A549 (cell line): ENCODE measurements around the gene TKTL1. TPM values are rescaled to one million over a fixed set of nuclear protein-coding genes. Genes with fewer than 3 reads are reported as not detected.

Source experiments
- ATAC-seq, 2 experiments: fragments of 200-7000 bp in 1 of 2; fragments of >200 bp in 1 of 2; cut with Nextera tagmentation in 1 of 2; cut with Tn5 transposase in 1 of 2; 3 replicates each; pipeline versions ENCODE4 v1.8.0 to v1.9.1; 2018 to 2020; ENCODE audit warnings: mild to moderate bottlenecking in 1 of 2, moderate library complexity in 1 of 2
- CTCF ChIA-PET: fragments of 300-600 bp; sonication (Branson Sonifier 250); formaldehyde crosslinking; extraction: SDS; loops from one replicate; lab custom pipeline; 2021; ENCODE audit warnings: antibody characterized with exemption, inconsistent platforms; lab: Yijun Ruan, JAX
- POLR2A ChIA-PET: fragments of 350-600 bp; formaldehyde crosslinking; extraction: SDS; loops from one replicate; lab custom pipeline; 2021; ENCODE audit warnings: antibody characterized with exemption, inconsistent platforms; lab: Yijun Ruan, JAX
- DNase-seq, 2 experiments: peaks; one replicate each; pipeline versions ENCODE4 v3.0.0 to v3.0.0-alpha.2; 2011 to 2016; ENCODE audit warnings: low read depth in 1 of 2, low spot score in 1 of 2
- FAIRE-seq: peaks from 2 replicates; lab custom pipeline; 2011; peaks lifted over from hg19 to GRCh38; lab: Jason Lieb, UNC
- H3K27ac ChIP-seq, 2 experiments: fragments of >200 bp; sonication (Bioruptor Twin); formaldehyde crosslinking; 3 replicates each; pipeline ENCODE4 v1.5.1; 2016 to 2017
- H3K4me1 ChIP-seq: fragments of >200 bp; sonication (Bioruptor Twin); formaldehyde crosslinking; 3 replicates; pipeline ENCODE4 v1.6.1; 2016
- H3K4me2 ChIP-seq: fragments of >200 bp; sonication (Bioruptor Twin); formaldehyde crosslinking; 3 replicates; pipeline ENCODE4 v1.6.1; 2016
- H3K4me3 ChIP-seq: fragments of >200 bp; sonication (Bioruptor Twin); formaldehyde crosslinking; 3 replicates; pipeline ENCODE4 v1.5.1; 2016
- H3K9me3 ChIP-seq: fragments of >200 bp; sonication (Bioruptor Twin); formaldehyde crosslinking; 3 replicates; pipeline ENCODE4 v1.6.1; 2016
- BHLHE40 ChIP-seq: IDR thresholded peaks from 2 replicates; pipeline ENCODE4 v1.6.1; 2012; ENCODE audit warnings: low read depth, low read length, inconsistent platforms
- CBX2 ChIP-seq: fragments of 200-600 bp; sonication (generic); IDR thresholded peaks from 2 replicates; pipeline ENCODE4 v1.6.1; 2016; ENCODE audit warnings: low read depth, mild to moderate bottlenecking, borderline replicate concordance
- CBX8 ChIP-seq: fragments of 200-600 bp; sonication (generic); IDR thresholded peaks from 2 replicates; pipeline ENCODE4 v1.6.1; 2016
- CHD4 ChIP-seq: fragments of 200-600 bp; sonication (generic); IDR thresholded peaks from 2 replicates; pipeline ENCODE4 v1.6.1; 2016; ENCODE audit warnings: antibody characterized with exemption, mild to moderate bottlenecking, borderline replicate concordance
- EHF ChIP-seq: fragments of 250-450 bp; sonication (Bioruptor Pico); IDR thresholded peaks from 2 replicates; pipeline ENCODE4 v1.5.0; 2020; ENCODE audit warnings: mild to moderate bottlenecking
- EHMT2 ChIP-seq: fragments of 200-600 bp; sonication (generic); IDR thresholded peaks from 2 replicates; pipeline ENCODE4 v1.6.1; 2016; ENCODE audit warnings: antibody characterized with exemption, low read depth, mild to moderate bottlenecking, moderate library complexity
- FOSL2 ChIP-seq, 2 experiments: fragments of 450-650 bp in 1 of 2; fragments of >200 bp in 1 of 2; sonication (Bioruptor Twin) in 1 of 2; formaldehyde crosslinking; IDR thresholded peaks; 2 replicates each; pipeline versions ENCODE4 v1.5.0 to v1.6.1; 2016 to 2020; ENCODE audit warnings: mild to moderate bottlenecking in 1 of 2, moderate library complexity in 1 of 2
- FOXS1 ChIP-seq: fragments of 250-450 bp; sonication (Bioruptor Pico); IDR thresholded peaks from 2 replicates; pipeline ENCODE4 v1.5.0; 2020; ENCODE audit warnings: mild to moderate bottlenecking, moderate library complexity
- HDAC2 ChIP-seq: fragments of 200-600 bp; sonication (generic); IDR thresholded peaks from 2 replicates; pipeline ENCODE4 v1.6.1; 2016
- HES2 ChIP-seq: fragments of >200 bp; sonication (Bioruptor Twin); formaldehyde crosslinking; IDR thresholded peaks from 2 replicates; pipeline ENCODE4 v1.6.1; 2016
- HOXA7 ChIP-seq: fragments of 250-450 bp; sonication (Bioruptor Pico); IDR thresholded peaks from 2 replicates; pipeline ENCODE4 v1.5.0; 2020; ENCODE audit warnings: mild to moderate bottlenecking, moderate library complexity
- KDM1A ChIP-seq: fragments of 200-600 bp; sonication (generic); IDR thresholded peaks from 2 replicates; pipeline ENCODE4 v1.6.1; 2016; ENCODE audit warnings: low read depth, mild to moderate bottlenecking
- KDM5A ChIP-seq: fragments of 200-600 bp; sonication (generic); IDR thresholded peaks from 2 replicates; pipeline ENCODE4 v1.6.1; 2016; ENCODE audit warnings: antibody characterized with exemption, mild to moderate bottlenecking
- MAFK ChIP-seq: fragments of 450-650 bp; IDR thresholded peaks from 2 replicates; pipeline ENCODE4 v1.6.1; 2014; ENCODE audit not compliant: partially characterized antibody
- MYC ChIP-seq: IDR thresholded peaks from 2 replicates; pipeline ENCODE4 v1.6.1; 2012; ENCODE audit warnings: mild to moderate bottlenecking, inconsistent platforms, low read length, improper control_type of control experiment, borderline replicate concordance
- NFE2L2 ChIP-seq: fragments of 150-350 bp; conservative IDR thresholded peaks from 2 replicates; pipeline ENCODE4 v1.6.1; 2014; ENCODE audit warnings: low read length
- NPAS2 ChIP-seq: fragments of 250-450 bp; sonication (Bioruptor Pico); IDR thresholded peaks from 2 replicates; pipeline ENCODE4 v1.8.0; 2022; ENCODE audit warnings: mild to moderate bottlenecking, moderate library complexity, borderline replicate concordance
- POLR2A ChIP-seq: IDR thresholded peaks from 2 replicates; pipeline ENCODE4 v1.6.1; 2012; ENCODE audit warnings: mild to moderate bottlenecking, low read length
- POLR2AphosphoS2 ChIP-seq: conservative IDR thresholded peaks from 2 replicates; pipeline ENCODE4 v1.6.1; 2012; ENCODE audit warnings: low read length, improper control_type of control experiment, inconsistent platforms
- TFCP2L1 ChIP-seq: fragments of 250-450 bp; sonication (Bioruptor Pico); IDR thresholded peaks from 2 replicates; pipeline ENCODE4 v1.5.0; 2021; ENCODE audit warnings: mild to moderate bottlenecking
- ZC3H11A ChIP-seq: fragments of 450-650 bp; IDR thresholded peaks from 2 replicates; pipeline ENCODE4 v1.6.1; 2014; ENCODE audit warnings: antibody characterized with exemption, mild to moderate bottlenecking
- ZFP36 ChIP-seq: fragments of 450-650 bp; IDR thresholded peaks from 2 replicates; pipeline ENCODE4 v1.6.1; 2014; ENCODE audit warnings: borderline replicate concordance; ENCODE audit not compliant: partially characterized antibody
- ZSCAN20 ChIP-seq: fragments of 250-450 bp; sonication (Bioruptor Pico); IDR thresholded peaks from 2 replicates; pipeline ENCODE4 v1.8.0; 2022; ENCODE audit warnings: mild to moderate bottlenecking, moderate library complexity
- WGBS: methylation state at CpG from one replicate; pipeline ENCODE4 v1.1.6; 2017; ENCODE audit errors: missing lambda C conversion rate; 5-methylcytosine and 5-hydroxymethylcytosine counted together
- polyA plus RNA-seq, 4 experiments: library from polyadenylated mRNA; depleted of rRNA in 3 of 4; stranded (reverse); fragments of >200 nt; fragmentation: RNase III in 1 of 4; extraction: RNeasy Plus Mini Kit Qiagen cat#74134 plus additional on column Dnase treatment in 1 of 4; gene quantifications; 2 replicates in 3 of 4; 3 replicates in 1 of 4; pipeline ENCODE4 v1.2.3, GENCODE V29; 2011 to 2017
- TF ChIP-seq, protein P1 (sequence below): fragments of >200 bp; sonication (Bioruptor Twin); formaldehyde crosslinking; IDR thresholded peaks from 3 replicates; pipeline ENCODE4 v1.5.1; 2016
- TF ChIP-seq, protein P2 (sequence below): fragments of 250-450 bp; sonication (Bioruptor Pico); IDR thresholded peaks from 2 replicates; pipeline ENCODE4 v1.5.0; 2021; ENCODE audit warnings: mild to moderate bottlenecking, moderate library complexity, borderline replicate concordance
- TF ChIP-seq, protein P3 (sequence below): fragments of 450-650 bp; IDR thresholded peaks from 2 replicates; pipeline ENCODE4 v1.6.1; 2014; ENCODE audit warnings: antibody characterized with exemption

TKTL1 gene
- polyA plus RNA-seq, 2 of the 4 experiments (the other 2 are of a cell fraction), result 0.14 TPM; not detected in 1

GRCh38 chrX:154350429-154351182 lies 55.0 kb downstream of the TKTL1 start:
- WGBS, result 91% methylated on average over 10 of the region's 19 CpGs
- ATAC-seq, result peak in 1 of 2 experiments; percentile 1; a peak in 1 of 6 replicates
- Histone ChIP-seq H3K27ac (peak overlapping the region in 1 of 2 experiments; percentile 43; a peak in 2 of 6 replicates), H3K4me2 (no peak overlapping the region), H3K4me1 (peaks cover 76% of the 10 kb centered on the region)
- ChIA-PET POLR2A (interaction anchor here (0.7 kb wide), 1 partner anchor 19 kb away, joined by 3 read pairs; no protein-coding TSS in a partner anchor), CTCF (interaction anchor here (0.8 to 3.4 kb wide), 3 partner anchors 17 to 23 kb away, joined by 3 to 19 read pairs (median 4); partner anchors contain the start of gene FLNA)
- DNase-seq, result peak in 1 of 2 experiments; percentile 39
- no peak for TF ChIP-seq ZSCAN20
- no peak for TF ChIP-seq ZFP36
- no peak for TF ChIP-seq POLR2A
- TF ChIP-seq CHD4, result no peak
- TF ChIP-seq EHMT2, result no peak
- no peak for TF ChIP-seq ZC3H11A
- no peak for TF ChIP-seq FOXS1 (CRISPR knock-in tag)
- TF ChIP-seq BHLHE40, result no peak
- no peak for TF ChIP-seq CBX8
- no peak for TF ChIP-seq TFCP2L1
- TF ChIP-seq, all 56 proteins: peak for 0
- FAIRE-seq, result no peak
- Histone ChIP-seq H3K9me3 (no peaks in the 10 kb centered on the region), H3K4me3 (no peak overlapping the region)

DNA sequence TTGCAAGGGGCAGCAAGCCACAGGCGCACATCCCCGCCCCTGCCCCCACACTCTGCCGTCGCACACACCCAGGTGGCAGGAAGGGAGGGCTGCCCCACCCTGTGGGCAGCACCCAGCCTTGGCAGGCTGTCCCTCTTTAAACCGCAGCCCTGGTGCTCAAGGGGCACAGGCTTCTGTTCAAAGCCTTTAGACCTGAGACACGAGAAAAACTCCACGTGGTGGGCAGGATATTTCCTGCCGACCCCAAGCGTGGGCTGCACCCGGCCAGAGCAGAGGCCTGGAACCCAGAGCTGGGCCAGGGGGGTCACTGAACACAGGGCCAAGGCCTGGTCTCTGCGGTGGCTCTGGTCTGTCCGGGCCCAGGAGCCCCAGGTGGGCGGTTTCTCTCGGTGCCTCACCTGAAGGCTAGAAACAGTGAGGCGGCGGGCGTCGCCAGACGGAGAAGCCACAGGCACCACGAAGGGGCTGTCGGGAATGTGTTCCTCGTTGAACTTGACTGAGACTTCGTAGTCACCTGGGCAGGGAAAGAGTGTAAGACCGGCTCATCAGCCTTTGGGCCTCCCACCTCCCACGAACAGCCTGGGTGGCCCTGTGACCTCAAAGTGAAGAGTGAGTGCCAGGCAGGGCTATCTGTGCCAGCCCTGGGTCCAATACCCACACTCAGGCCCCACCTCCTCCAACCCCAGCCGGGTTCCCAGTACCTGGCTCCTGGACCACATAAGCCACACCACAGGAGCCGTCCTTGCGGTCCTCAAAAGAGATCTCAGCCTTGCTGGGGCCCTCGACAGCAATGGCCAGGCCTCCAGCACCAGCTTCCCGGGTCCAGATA lies 55.8 kb downstream of the TKTL1 start:
- Histone ChIP-seq H3K27ac (peak overlapping the region in 1 of 2 experiments; percentile 43; a peak in 2 of 6 replicates), H3K4me3 (no peak overlapping the region), H3K9me3 (no peaks in the 10 kb centered on the region), H3K4me2 (no peak overlapping the region), H3K4me1 (peaks cover 79% of the 10 kb centered on the region)
- TF ChIP-seq NPAS2 (CRISPR knock-in tag), result no peak
- no peak for TF ChIP-seq KDM5A
- TF ChIP-seq ZFP36, result no peak
- TF ChIP-seq FOSL2 (IDR thresholded peaks at IDR 0.05), result no peak
- TF ChIP-seq FOSL2 (CRISPR knock-in tag; IDR thresholded peaks at IDR 0.05), result no peak
- no peak; the same call in 1 of the 2 replicates for TF ChIP-seq POLR2AphosphoS2
- no peak for TF ChIP-seq ZSCAN20
- TF ChIP-seq ZC3H11A, result no peak
- TF ChIP-seq EHF, result no peak
- no peak for TF ChIP-seq CBX2
- no peak for TF ChIP-seq CHD4
- no peak for TF ChIP-seq HOXA7
- TF ChIP-seq MYC, result no peak
- TF ChIP-seq CBX8, result no peak
- TF ChIP-seq NFE2L2, result no peak
- TF ChIP-seq, protein P1, sequence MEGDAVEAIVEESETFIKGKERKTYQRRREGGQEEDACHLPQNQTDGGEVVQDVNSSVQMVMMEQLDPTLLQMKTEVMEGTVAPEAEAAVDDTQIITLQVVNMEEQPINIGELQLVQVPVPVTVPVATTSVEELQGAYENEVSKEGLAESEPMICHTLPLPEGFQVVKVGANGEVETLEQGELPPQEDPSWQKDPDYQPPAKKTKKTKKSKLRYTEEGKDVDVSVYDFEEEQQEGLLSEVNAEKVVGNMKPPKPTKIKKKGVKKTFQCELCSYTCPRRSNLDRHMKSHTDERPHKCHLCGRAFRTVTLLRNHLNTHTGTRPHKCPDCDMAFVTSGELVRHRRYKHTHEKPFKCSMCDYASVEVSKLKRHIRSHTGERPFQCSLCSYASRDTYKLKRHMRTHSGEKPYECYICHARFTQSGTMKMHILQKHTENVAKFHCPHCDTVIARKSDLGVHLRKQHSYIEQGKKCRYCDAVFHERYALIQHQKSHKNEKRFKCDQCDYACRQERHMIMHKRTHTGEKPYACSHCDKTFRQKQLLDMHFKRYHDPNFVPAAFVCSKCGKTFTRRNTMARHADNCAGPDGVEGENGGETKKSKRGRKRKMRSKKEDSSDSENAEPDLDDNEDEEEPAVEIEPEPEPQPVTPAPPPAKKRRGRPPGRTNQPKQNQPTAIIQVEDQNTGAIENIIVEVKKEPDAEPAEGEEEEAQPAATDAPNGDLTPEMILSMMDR, result no peak
- no peak for ATAC-seq
- DNase-seq, result peak in 1 of 2 experiments; percentile 18
- ChIA-PET POLR2A (no interaction called here), CTCF (interaction anchor here (3.4 kb wide), 1 partner anchor 22 kb away, joined by 19 read pairs; the partner anchor contains the start of gene FLNA)
- no peak for FAIRE-seq
- WGBS, result 82% methylated on average over 17 of the region's 30 CpGs

- peaks cover 79% of the 10 kb centered on the region for H3K4me1 ChIP-seq
- no peak overlapping the region for H3K4me2 ChIP-seq
- POLR2A ChIA-PET, result no interaction called here
- no peak overlapping the region for H3K27ac ChIP-seq
- no peak for ATAC-seq
- CTCF ChIA-PET, result no interaction called here
- no peak overlapping the region for H3K4me3 ChIP-seq
- WGBS, result 80% methylated on average over 3 of the region's 14 CpGs
- H3K9me3 ChIP-seq, result no peaks in the 10 kb centered on the region
- DNase-seq, result no peak
- FAIRE-seq, result no peak
- no peak for TF ChIP-seq HES2
- TF ChIP-seq KDM1A, result no peak
- no peak for TF ChIP-seq EHF
- TF ChIP-seq, protein P2, sequence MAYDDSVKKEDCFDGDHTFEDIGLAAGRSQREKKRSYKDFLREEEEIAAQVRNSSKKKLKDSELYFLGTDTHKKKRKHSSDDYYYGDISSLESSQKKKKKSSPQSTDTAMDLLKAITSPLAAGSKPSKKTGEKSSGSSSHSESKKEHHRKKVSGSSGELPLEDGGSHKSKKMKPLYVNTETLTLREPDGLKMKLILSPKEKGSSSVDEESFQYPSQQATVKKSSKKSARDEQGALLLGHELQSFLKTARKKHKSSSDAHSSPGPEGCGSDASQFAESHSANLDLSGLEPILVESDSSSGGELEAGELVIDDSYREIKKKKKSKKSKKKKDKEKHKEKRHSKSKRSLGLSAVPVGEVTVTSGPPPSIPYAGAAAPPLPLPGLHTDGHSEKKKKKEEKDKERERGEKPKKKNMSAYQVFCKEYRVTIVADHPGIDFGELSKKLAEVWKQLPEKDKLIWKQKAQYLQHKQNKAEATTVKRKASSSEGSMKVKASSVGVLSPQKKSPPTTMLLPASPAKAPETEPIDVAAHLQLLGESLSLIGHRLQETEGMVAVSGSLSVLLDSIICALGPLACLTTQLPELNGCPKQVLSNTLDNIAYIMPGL (CRISPR knock-in tag), result no peak
- TF ChIP-seq MAFK, result no peak
- no peak for TF ChIP-seq ZC3H11A
- TF ChIP-seq FOSL2 (IDR thresholded peaks at IDR 0.05), result no peak
- TF ChIP-seq FOSL2 (CRISPR knock-in tag; IDR thresholded peaks at IDR 0.05), result no peak
- TF ChIP-seq CHD4, result no peak
- TF ChIP-seq, protein P3, sequence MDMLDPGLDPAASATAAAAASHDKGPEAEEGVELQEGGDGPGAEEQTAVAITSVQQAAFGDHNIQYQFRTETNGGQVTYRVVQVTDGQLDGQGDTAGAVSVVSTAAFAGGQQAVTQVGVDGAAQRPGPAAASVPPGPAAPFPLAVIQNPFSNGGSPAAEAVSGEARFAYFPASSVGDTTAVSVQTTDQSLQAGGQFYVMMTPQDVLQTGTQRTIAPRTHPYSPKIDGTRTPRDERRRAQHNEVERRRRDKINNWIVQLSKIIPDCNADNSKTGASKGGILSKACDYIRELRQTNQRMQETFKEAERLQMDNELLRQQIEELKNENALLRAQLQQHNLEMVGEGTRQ, result no peak
- TF ChIP-seq HDAC2, result no peak
Observed at GRCh38 chrX:154352012-154352401, 56.4 kb downstream of the TKTL1 start.
